NCI-H2227 (cell line): ENCODE measurements around the gene PPM1J.
"Not testable (repeated sequence)": the region's sequence is repeated elsewhere in the genome, so short reads cannot be mapped to it uniquely, and the experiment has no call there.

Experiments used
- DNase-seq: peaks from one replicate; lab custom pipeline; 2025; ENCODE audit not compliant: unreplicated experiment; lab: John Stamatoyannopoulos, UW

PPM1J gene

GRCh38 chr1:112721966-112722524 is 6.9 kb upstream of the PPM1J start:
- no peak for DNase-seq

DNA sequence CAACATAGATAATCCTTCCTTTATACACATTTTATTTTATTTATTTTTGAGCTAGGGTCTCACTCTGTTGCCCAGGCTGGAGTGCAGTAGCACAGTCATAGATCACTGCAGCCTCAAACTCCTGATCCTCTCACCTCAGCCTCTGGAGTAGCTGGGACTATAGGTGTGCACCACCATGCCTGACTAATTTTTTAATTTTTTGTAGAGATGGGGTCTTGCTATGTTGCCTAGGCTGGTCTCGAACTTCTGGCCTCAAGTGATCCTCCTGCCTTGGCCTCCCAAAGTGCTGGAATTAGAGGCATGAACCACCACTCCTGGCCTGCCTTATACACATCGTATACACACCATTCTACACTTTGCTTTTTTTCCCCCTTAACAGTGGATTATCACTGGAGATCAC is 6.2 kb upstream of the PPM1J start:
- DNase-seq = not testable (repeated sequence)

- no peak for DNase-seq
These were observed 5.7 kb upstream of the PPM1J start for GRCh38 chr1:112720800-112721199.

DNA sequence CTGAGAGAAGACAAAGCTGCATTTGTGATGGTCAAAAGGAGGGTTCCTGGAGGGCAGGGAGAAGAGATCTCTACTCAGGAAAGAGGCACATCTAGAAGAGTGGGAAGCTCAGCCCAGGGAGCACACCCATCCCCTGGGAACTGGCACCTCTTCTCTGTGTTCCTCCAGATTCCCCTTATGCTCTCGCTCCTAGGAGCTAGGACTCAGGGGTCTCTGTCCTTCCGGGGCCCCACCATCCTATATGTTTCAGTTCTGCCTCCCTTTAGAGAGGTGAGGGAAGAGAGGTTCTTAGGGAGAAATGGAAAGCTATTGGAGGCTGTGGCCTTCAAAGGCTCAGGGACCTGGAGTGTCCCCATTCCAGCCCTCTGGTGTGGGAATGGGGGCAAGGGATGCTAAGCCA is 4.6 kb upstream of the PPM1J start:
- no peak for DNase-seq

DNA sequence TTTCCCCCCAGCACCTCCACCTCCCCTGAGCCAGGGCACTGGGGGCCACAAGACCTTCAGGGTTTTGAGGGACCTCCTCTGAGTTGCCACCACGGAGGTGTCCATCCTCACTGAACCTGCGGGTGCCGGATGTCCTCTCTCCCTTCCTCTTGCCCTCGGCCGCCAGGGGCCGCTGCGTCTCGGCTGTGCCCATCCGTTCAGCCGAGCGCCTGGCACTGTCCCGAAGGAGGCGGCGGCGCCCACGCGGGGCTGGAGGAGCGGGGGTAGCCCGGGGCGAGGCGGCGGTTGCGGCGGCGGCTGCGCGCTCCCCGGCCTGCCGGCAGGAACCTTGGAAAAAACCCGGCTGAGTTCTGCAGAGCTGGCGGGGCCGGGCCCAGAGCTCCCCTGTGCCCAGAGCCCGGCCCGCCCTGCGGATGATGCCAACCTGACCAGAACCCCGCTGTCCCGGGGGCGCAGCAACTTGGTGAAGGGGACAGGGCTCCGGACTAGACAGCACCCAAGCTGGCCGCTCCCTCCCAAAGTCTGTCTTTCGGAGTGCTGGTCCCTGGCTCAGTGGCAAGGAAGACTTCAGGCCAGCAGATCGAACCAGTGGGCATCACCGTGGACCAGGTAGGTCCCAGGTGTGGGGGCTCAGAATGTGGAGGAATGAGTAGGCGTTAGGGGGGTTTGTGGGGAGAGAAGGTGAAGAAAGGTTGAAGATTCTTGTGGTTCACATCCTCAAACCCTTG is 3.7 kb upstream of the PPM1J start:
- peak; percentile 89 for DNase-seq

GRCh38 chr1:112717263-112717873 is 2.2 kb upstream of the PPM1J start:
- no peak for DNase-seq

GRCh38 chr1:112716133-112716720 is 1.1 kb upstream of the PPM1J start:
- DNase-seq = peak; percentile 94

- DNase-seq = no peak
These were observed 544 bp downstream of the PPM1J start for GRCh38 chr1:112714313-112715263.

- no peak for DNase-seq
These were observed 1.4 kb downstream of the PPM1J start for GRCh38 chr1:112713466-112714312.

DNA sequence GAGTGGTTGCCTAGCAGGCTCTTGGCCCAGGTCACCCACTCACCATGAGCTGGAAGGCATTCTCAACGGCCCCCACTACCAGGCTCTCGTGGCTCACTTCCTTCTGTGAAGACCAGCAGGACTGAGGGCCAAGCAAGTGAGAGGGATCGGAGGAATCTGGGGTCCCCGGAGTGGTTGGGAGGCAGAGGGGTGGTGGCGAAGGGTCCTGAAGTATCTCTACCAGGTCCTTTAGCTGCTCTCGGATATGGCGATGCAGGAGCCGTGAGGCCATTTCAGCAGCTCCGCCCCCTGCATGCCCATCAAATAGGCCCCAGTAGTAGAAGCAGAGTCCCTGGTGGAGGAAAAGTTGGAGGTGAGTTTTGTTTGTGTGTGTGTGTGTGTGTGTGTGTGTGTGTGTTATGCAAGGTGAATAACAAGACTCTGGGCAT is 2.4 kb downstream of the PPM1J start:
- DNase-seq = no peak

- DNase-seq = no peak
These were observed 2.9 kb downstream of the PPM1J start for GRCh38 chr1:112712191-112712590.

DNA sequence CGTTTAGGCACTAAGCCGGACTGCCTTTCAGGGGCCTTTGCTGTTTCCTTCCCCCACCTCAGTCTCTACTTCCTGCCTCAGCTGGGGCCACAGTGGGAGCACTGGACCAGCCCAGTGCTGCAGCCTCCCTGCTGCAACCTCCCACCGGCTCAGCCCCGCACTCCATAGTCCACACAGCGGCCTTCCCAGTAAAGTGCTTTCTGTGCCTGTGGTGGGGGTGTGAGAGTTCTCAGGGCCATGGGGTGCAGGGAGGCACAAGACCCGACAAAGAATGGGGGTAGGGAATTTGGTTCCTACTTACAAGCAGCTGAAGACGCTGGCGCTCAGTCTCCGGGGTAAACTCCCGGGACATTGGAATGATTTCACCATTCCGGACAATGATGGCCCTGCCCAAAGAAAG is 3.5 kb downstream of the PPM1J start:
- DNase-seq = no peak

DNA sequence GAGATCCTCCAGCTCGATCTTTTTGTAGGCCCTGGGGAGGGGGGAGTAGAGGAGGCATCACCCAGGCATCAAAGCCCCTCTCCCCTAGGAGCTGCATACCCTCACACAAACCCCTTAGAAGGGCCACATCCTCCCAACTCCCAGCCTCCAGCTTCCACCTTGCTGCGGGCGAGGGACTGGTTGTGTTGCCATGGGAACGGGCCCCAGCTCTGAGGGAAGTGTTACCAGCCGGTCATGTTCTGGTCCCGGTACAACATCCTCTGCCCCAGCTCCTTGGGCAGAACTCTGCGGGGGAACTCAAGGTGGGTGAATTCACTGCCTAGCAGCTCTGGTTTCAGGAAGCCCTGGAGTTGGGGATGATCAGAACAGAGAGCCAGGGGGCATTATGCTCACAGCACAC is 4.1 kb downstream of the PPM1J start:
- DNase-seq = peak; percentile 18

DNA sequence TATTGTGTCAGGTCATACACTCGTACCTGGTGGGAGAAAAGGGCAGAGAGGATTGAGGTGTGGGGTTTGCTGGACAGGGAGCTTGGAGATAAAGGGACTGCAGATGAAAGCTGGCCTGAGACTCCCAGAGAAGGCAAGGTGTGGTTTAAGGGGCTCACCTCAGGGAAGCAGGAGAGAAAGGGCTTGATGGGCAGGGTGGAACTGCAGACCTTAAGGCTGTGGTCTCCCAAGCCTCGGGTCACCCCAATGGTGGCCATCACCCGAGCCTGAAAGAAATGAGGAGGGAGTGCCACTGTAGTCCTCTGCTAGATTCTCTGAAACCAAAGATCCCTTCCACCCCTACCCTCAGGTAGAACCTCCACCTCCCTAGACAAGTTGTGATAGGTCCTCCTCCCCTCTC is 4.5 kb downstream of the PPM1J start:
- no peak for DNase-seq

- DNase-seq = no peak
These were observed 5.0 kb downstream of the PPM1J start for GRCh38 chr1:112710159-112710558.

DNA sequence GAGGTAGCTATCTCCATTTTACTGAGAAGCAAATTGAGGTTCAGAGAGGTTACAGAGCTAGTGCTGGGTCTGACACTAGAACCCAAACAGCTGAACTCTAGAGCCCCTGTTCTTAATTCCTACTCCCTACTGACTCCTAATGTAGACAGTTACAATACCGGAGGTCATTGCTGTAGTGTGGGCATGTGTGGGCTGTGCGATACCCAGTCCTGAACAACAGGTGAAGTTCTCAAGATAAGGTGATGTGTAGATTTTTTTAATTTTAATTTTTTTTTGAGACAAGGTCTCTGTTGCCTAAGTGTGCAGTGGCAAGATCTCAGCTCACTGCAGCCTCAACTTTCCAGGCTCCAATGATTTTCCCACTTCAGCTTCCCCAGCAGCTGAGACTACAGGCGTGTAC is 6.6 kb downstream of the PPM1J start:
- DNase-seq = no peak

GRCh38 chr1:112708002-112708448 is 7.1 kb downstream of the PPM1J start:
- no peak for DNase-seq

GRCh38 chr1:112707221-112708001 is 7.7 kb downstream of the PPM1J start:
- DNase-seq = peak; percentile 84

DNA sequence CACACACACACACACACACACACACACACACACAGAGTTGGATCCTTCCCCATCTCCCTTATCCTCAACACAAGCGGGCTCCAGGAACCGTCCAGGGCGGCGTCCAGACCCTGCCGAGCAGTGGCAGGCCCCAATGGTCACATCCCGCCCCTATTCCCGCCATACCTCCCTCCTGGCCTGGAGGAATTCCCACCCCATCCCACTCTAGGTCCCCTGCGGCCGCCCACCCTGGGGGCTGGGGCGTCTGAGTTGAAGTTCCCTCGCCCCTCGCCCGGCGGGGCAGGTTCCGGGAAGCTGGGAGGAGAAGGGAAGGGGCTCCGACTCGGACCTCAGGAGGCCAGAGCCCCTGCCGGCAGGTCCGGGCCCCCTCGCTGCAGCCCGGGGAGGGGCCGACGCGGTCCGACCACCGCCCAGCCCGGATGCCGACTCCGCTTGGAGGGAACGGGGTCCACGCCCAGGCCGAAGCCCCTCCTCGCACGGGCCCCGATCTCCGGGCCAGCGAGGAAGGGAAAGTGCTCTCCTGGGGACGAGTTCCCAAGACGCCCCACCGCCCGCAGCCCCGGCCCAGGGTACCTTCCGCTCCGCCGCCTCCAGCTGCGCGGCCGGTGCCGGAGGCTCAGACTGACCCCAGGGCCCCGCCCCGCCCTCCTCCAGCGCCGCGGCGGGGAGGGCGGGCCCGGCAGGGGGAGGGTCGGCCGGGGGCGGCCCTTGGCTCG is 8.5 kb downstream of the PPM1J start, which contains the start of gene RHOC:
RHOC (minus strand) TSS at position 623 of the 716 bp plus-strand sequence. CDS start 3,328 bp downstream, outside the sequence.
- DNase-seq = peak; percentile 84
